ENCODE results near the gene ADCYAP1. TPM values are rescaled to one million over a fixed set of nuclear protein-coding genes. Genes with fewer than 3 reads are reported as not detected.

ADCYAP1 gene
- total RNA-seq (under 1 TPM; 0.12 to 0.48 TPM), polyA plus RNA-seq (under 1 TPM; 0.05 to 0.10 TPM)
- long read RNA-seq, donor 1 = 0 reads
- long read RNA-seq, donor 2 = 0 reads
- long read RNA-seq, donor 3 = 0 reads
- long read RNA-seq, donor 4 = 0 reads
- long read RNA-seq, donor 5, partial matches to known transcripts = 0 of 1 reads
- long read RNA-seq, donor 5, other reads (novel, unspliced or antisense) = 0 of 1 reads

DNA sequence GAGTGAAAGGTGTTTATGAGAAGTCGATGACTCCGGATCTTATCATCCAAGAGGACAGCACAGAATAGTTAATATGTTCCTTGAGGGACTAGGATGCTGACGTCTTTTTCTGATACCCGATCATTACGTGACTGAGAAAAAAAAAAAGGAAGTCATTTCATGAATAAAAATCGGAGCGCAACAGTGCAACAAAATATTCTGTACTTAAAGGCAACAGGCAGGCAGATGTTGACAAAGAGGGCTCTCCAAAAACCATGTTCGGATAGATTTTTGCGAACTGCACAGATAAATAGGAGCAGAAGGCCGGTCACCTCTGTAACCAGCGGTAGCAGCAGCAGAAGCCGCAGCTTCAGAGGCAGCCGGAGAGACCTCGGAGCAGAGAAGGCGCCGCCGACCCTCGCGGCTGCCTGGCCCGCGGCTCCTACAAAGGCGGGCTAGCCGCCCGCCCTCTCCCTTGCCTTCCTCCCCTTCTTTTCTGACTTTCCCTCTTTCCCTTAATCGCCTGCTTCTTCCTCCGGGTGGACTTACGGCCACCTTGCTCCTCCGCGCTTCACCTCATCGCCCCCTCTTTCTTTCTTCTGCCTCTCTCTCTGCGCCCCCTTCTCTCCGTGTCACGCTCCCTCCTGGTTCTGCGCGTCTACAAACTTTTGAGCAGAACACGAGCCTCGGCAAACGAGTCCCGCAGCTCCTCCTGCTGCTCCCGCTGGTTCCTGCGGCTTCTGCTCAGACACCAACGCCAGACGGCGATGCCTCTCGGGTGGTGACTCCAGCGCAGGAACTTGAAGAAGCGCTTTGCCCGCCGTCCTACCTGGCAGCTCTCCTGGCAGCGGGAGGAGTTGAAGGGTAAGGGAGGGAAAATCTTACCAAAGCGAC, at the start of gene ADCYAP1:
TSS of gene ADCYAP1 (plus strand) at position 654 of the 873 bp plus-strand sequence. CDS start 516 bp downstream, outside the sequence.
- Histone ChIP-seq H3K27me3 (ENCODE audit: control insufficient read depth in 3 of 3, insufficient read depth in 3 of 3, low read length in 2 of 3) (peaks cover 5 to 81% (median 61%) of the 10 kb centered on the region in 3 donors), H3K36me3 (ENCODE audit: control insufficient read depth in 4 of 4, insufficient read depth in 4 of 4, low read length in 4 of 4) (no peaks in the 10 kb centered on the region), H3K4me3 (no peak within 1 kb of the TSS), H3K9me3 (ENCODE audit: control insufficient read depth in 4 of 4, insufficient read depth in 3 of 4, low read length in 3 of 4) (peaks cover 0 to 14% (median 0%) of the 10 kb centered on the region in 4 donors), H3K9ac (ENCODE audit: insufficient read depth in 1 of 2, low read length in 2 of 2) (no peak within 1 kb of the TSS), H3K4me1 (ENCODE audit: control insufficient read depth in 5 of 5, insufficient read depth in 5 of 5, low read length in 5 of 5) (peaks cover 0 to 21% (median 0%) of the 10 kb centered on the region in 5 donors), H3K27ac (ENCODE audit: low read depth in 1 of 2, low read length in 1 of 2) (no peak within 1 kb of the TSS)
- TF ChIP-seq, protein P1, sequence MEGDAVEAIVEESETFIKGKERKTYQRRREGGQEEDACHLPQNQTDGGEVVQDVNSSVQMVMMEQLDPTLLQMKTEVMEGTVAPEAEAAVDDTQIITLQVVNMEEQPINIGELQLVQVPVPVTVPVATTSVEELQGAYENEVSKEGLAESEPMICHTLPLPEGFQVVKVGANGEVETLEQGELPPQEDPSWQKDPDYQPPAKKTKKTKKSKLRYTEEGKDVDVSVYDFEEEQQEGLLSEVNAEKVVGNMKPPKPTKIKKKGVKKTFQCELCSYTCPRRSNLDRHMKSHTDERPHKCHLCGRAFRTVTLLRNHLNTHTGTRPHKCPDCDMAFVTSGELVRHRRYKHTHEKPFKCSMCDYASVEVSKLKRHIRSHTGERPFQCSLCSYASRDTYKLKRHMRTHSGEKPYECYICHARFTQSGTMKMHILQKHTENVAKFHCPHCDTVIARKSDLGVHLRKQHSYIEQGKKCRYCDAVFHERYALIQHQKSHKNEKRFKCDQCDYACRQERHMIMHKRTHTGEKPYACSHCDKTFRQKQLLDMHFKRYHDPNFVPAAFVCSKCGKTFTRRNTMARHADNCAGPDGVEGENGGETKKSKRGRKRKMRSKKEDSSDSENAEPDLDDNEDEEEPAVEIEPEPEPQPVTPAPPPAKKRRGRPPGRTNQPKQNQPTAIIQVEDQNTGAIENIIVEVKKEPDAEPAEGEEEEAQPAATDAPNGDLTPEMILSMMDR (IDR thresholded peaks at IDR 0.05; ENCODE audit: control extremely low read depth, extremely low read depth) = no peak
- 6 to 8% methylated on average over 51 of the region's 51 CpGs for WGBS, 2 donors
- ATAC-seq (ENCODE audit: insufficient read depth, low FRiP score) = no peak
- no peak for DNase-seq

DNA sequence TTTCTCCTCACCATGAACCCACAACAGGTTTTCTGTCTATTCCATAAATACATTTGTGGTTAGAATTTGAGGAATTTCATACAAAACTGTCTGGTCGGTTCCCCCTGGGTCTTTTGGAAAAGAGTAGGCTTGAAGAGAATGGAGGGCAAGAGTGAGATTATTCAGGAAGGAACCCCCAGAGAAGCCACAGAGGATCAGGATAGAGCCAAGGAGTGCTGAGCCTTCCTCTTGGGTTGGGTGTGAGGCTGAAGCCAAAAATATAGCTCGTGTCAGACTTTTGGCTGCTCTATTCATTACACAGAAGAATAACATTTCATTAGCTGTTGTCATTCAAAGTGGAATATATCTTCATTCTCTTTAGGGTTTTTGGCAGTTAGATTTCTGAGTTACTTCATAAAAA, 46.7 kb upstream of the ADCYAP1 start:
- ATAC-seq (ENCODE audit: insufficient read depth, low FRiP score) = no peak
- peaks cover 0 to 5% (median 0%) of the 10 kb centered on the region in 3 donors for H3K27me3 ChIP-seq (ENCODE audit: control insufficient read depth in 3 of 3, insufficient read depth in 3 of 3, low read length in 2 of 3)
- no peaks in the 10 kb centered on the region for H3K36me3 ChIP-seq (ENCODE audit: control insufficient read depth in 4 of 4, insufficient read depth in 4 of 4, low read length in 4 of 4)
- no peak overlapping the region for H3K4me3 ChIP-seq
- H3K9me3 ChIP-seq (ENCODE audit: control insufficient read depth in 4 of 4, insufficient read depth in 3 of 4, low read length in 3 of 4) = no peaks in the 10 kb centered on the region
- WGBS, 2 donors = 60 to 62% methylated on average over 2 of the region's 2 CpGs
- H3K27ac ChIP-seq (ENCODE audit: low read depth in 1 of 2, low read length in 1 of 2) = no peak overlapping the region
- no peak for DNase-seq
- H3K9ac ChIP-seq (ENCODE audit: insufficient read depth in 1 of 2, low read length in 2 of 2) = no peak overlapping the region
- no peaks in the 10 kb centered on the region for H3K4me1 ChIP-seq (ENCODE audit: control insufficient read depth in 5 of 5, insufficient read depth in 5 of 5, low read length in 5 of 5)
- TF ChIP-seq, protein P1 (IDR thresholded peaks at IDR 0.05; ENCODE audit: control extremely low read depth, extremely low read depth) = no peak

GRCh38 chr18:864872-865273, 39.8 kb upstream of the ADCYAP1 start:
- ATAC-seq (ENCODE audit: insufficient read depth, low FRiP score) = peak; percentile 83
- no peak overlapping the region for H3K27ac ChIP-seq (ENCODE audit: low read depth in 1 of 2, low read length in 1 of 2)
- WGBS, 2 donors = 0 to 1% methylated on average over 15 of the region's 15 CpGs

More at GRCh38 chr18:864872-865273, 39.8 kb upstream of the ADCYAP1 start:
- H3K4me3 ChIP-seq = no peak overlapping the region
- no peaks in the 10 kb centered on the region for H3K9me3 ChIP-seq (ENCODE audit: control insufficient read depth in 4 of 4, insufficient read depth in 3 of 4, low read length in 3 of 4)
- TF ChIP-seq, protein P1 (IDR thresholded peaks at IDR 0.05; ENCODE audit: control extremely low read depth, extremely low read depth) = peak; percentile 92
- H3K9ac ChIP-seq (ENCODE audit: insufficient read depth in 1 of 2, low read length in 2 of 2) = no peak overlapping the region
- no peaks in the 10 kb centered on the region for H3K36me3 ChIP-seq (ENCODE audit: control insufficient read depth in 4 of 4, insufficient read depth in 4 of 4, low read length in 4 of 4)
- H3K27me3 ChIP-seq (ENCODE audit: control insufficient read depth in 3 of 3, insufficient read depth in 3 of 3, low read length in 2 of 3) = peaks cover 0 to 24% (median 6%) of the 10 kb centered on the region in 3 donors
- DNase-seq = peak; percentile 62 to 80 (median 62)
- no peaks in the 10 kb centered on the region for H3K4me1 ChIP-seq (ENCODE audit: control insufficient read depth in 5 of 5, insufficient read depth in 5 of 5, low read length in 5 of 5)
